Uterus (tissue), 2 donors: Measurements from ENCODE around the gene RGL1.

ENCODE experiments used
- CTCF ChIP-seq, 4 experiments: fragments of 200-600 bp in 2 of 4; fragments of 450-650 bp in 2 of 4; sonication (generic) in 2 of 4; IDR thresholded peaks; one replicate each; pipeline ENCODE4 v1.5.1; 2016 to 2019; ENCODE audit warnings: antibody characterized with exemption in 4 of 4, mild to moderate bottlenecking in 2 of 4, moderate library complexity in 1 of 4
- POLR2A ChIP-seq, 2 donors: fragments of 450-650 bp; IDR thresholded peaks; one replicate each; pipeline ENCODE4 v1.6.1; 2016; ENCODE audit warnings: antibody characterized with exemption in 2 of 2, mild to moderate bottlenecking in 1 of 2, moderate library complexity in 1 of 2

DNA sequence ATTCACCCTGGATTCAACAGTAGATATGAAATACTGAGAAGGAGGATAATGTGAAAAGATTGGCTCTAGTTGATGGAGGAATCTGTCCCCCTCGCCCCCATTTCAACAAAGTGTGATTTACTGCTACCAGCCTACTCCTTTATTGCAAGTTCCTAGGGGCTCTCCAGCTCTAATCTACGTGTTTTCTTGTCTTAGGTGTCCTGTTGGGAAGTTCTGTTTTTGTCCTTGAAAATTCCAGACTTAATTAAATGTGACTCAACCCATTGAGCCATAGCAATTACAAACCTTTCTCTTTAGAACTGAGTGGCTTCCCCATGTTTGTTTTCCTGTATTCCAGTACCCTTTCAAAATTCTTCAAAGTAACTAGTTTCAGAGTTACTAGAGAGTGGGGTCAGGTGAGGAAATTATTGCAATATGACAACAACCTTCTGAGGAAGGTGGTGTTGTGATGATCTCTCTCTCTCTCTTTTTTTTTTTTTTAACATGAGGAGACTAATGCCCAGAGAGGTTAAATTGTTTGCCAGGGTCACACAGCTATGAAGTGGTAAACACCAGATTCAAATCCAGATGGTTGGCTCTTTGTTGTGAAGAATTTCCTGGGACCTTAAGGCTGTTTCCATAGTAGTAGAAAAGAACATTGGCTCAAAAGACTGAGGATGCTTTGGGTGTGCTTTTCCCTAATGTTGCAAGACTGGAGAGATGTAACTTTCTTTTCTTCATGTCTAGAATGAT lies 3.5 kb downstream of the RGL1 start:
- TF ChIP-seq CTCF (IDR thresholded peaks at IDR 0.05), result no peak
- no peak for TF ChIP-seq POLR2A (IDR thresholded peaks at IDR 0.05)
